ENCODE data around the gene TAOK1. TPM values are rescaled to one million over a fixed set of nuclear protein-coding genes. Genes with fewer than 3 reads are reported as not detected.

Gene TAOK1
- total and polyA plus RNA-seq, 5 donors: 9.8 to 72.2 (median 48.1) TPM

DNA sequence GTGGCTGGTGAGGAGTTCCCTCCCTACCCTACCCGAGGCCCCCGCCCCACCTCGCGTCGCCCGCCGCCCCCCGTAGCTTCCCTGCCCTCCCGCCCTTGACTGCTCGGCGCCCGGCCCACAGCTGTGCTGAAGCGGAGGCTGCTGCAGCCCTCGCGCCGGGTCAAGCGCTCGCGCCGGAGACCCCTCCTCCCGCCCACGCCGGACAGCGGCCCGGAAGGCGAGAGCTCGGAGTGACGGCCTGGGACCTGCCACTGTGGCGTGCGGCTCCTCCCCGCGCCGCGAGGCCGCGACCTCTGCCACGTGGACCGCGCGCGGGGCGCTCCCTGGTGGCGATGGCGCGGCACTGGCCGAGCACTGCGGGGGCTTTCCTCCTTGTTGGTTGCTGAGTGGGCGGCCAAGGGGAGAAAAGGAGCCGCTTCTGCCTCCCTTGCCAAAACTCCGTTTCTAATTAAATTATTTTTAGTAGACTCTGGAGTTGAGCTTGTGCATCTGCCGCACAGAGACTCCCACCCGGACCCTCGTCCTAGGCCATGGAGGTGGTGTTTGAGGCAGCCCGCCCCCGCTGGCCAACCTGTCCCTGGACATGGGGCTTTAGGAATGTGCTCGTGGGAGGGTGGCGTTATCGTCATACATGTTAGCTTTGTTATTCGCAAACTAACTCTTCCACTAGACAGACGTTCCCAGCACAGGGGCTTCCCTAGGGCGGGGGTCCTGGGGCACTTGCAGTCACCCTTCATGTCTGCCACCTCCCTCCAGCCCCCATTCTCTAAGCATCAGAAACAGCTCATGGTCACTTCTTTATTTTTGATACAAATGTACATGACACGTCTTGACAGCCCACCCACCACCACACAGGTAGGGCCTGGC is 182.8 kb downstream of the TAOK1 start:
- peak; percentile 81 to 91 (median 90) for DNase-seq
- WGBS: 13% methylated on average over 62 of the region's 62 CpGs
- H3K4me3 ChIP-seq (ENCODE audit: low read length): peak overlapping the region; percentile 26
- ATAC-seq: peak; percentile 63 to 65
- no peak overlapping the region for H3K27ac ChIP-seq (ENCODE audit: low read length)
- intact Hi-C loops (cut with DNase I): no loop called here
- H3K4me1 ChIP-seq (ENCODE audit: control insufficient read depth, insufficient read depth, low read length): peaks cover 8% of the 10 kb centered on the region
- H3K27me3 ChIP-seq (ENCODE audit: control insufficient read depth, insufficient read depth): no peaks in the 10 kb centered on the region
- no peaks in the 10 kb centered on the region for H3K9me3 ChIP-seq (ENCODE audit: control insufficient read depth, low read length)

DNA sequence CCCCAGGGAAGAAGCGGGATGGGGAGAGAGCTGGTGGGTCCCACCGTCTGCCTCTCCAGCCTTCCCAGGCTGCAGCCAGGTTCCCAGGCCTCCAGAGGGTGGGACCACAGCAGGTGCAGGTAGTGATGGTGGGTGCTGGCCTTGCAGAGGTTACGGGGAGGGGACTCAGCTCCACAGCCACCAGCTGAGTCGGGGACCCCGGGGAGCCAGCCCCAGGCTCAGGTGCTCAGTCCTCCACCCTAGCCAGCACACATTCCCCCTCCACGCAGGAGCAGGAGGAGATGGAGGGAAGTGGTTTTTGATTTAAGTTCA is 183.4 kb downstream of the TAOK1 start:
- peaks cover 8% of the 10 kb centered on the region for H3K4me1 ChIP-seq (ENCODE audit: control insufficient read depth, insufficient read depth, low read length)
- intact Hi-C loops (cut with DNase I): no loop called here
- H3K27me3 ChIP-seq (ENCODE audit: control insufficient read depth, insufficient read depth): no peaks in the 10 kb centered on the region
- no peaks in the 10 kb centered on the region for H3K9me3 ChIP-seq (ENCODE audit: control insufficient read depth, low read length)
- H3K27ac ChIP-seq (ENCODE audit: low read length): no peak overlapping the region
- 90% methylated on average over 6 of the region's 6 CpGs for WGBS
- DNase-seq (peak; percentile 21 to 57 (median 50)), ATAC-seq (no peak)
- H3K4me3 ChIP-seq (ENCODE audit: low read length): no peak overlapping the region

DNA sequence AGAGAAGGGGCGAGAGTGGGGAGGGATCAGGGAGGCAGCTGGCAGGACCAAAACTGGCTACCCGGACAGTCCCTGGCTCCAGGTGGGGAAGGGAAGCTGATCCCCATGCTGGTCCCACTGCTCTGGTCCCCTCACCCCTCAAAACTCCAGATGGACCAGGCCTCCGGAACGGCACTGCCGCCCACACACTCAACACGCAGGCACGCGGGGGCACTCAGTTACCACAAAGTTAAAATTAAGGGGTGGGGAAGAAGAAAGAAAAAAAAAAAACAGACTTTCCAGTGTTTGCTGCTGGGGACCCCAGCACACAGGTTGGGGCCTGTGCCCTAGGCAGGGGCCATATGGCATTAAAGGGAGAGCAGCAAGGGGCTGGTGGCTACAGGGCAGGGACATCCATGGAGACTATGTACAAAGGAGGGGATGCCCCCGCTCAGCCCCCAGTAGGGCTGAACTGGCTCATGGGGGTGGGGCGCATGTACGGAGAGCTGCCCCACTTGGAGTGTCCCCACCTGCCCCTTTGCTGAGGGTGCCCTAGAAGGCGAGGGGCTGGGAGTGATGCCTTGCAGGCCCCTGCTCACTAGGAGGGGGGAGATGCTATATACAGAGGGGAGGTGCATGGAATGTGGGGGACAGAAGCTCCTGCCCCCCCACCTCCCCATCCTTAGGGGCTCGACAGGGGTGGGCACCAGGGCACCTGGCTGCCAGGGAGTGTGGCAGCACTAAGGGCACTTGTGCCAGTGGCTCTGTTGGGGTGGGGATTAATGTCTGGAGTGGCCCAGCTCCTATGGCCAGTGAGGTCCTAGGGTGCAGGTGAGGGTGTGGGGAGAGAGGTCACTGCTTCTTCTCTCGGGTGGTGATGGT is 183.9 kb downstream of the TAOK1 start:
- H3K27ac ChIP-seq (ENCODE audit: low read length): no peak overlapping the region
- peaks cover 8% of the 10 kb centered on the region for H3K4me1 ChIP-seq (ENCODE audit: control insufficient read depth, insufficient read depth, low read length)
- no peak for ATAC-seq
- no peaks in the 10 kb centered on the region for H3K9me3 ChIP-seq (ENCODE audit: control insufficient read depth, low read length)
- H3K4me3 ChIP-seq (ENCODE audit: low read length): no peak overlapping the region
- peak; percentile 11 to 52 (median 37) for DNase-seq
- WGBS: 82% methylated on average over 14 of the region's 14 CpGs
- no peaks in the 10 kb centered on the region for H3K27me3 ChIP-seq (ENCODE audit: control insufficient read depth, insufficient read depth)
- intact Hi-C loops (cut with DNase I): no loop called here

GRCh38 chr17:29574732-29575510 is 184.8 kb downstream of the TAOK1 start:
- Histone ChIP-seq H3K27ac (ENCODE audit: low read length) (no peak overlapping the region), H3K9me3 (ENCODE audit: control insufficient read depth, low read length) (no peaks in the 10 kb centered on the region), H3K4me1 (ENCODE audit: control insufficient read depth, insufficient read depth, low read length) (peaks cover 4% of the 10 kb centered on the region), H3K27me3 (ENCODE audit: control insufficient read depth, insufficient read depth) (no peaks in the 10 kb centered on the region), H3K4me3 (ENCODE audit: low read length) (no peak overlapping the region)
- intact Hi-C loops (cut with DNase I): no loop called here
- 84% methylated on average over 17 of the region's 17 CpGs for WGBS
- ATAC-seq (no peak), DNase-seq (peak in 2 of 3 donors; percentile 20 to 45)

DNA sequence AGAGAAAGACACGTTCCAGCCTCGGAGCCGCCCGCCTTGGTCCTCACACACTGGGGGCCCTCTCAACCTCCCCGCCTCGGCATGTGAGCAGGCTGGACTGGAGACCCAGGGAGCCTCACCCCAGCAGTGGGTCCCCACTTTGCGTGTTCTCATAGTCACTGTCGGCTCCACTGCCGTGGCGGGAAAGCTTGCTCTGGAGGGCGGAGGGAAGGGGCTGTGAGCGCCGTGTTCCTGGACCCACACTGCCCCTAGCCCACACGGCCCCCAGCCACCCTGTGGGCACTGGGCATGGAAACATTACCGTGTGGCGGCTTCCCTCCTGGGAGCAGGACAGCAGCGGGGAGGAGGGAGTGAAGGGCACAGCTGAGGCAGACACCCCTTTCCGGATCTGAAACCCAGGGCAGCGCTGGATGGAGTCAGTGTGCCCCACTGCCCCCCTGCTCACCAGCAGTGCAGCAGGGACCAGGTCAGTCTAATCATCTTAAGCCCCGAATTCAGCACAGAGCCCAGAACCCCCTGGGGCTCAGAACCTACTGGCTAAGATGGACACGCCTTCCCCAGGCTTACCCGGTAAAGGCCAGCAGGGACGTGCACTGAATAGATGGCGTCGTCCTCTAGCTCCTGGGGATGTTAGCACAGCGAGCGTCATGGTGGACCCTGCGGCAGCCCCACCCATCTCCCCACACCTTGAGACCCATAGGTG is 185.5 kb downstream of the TAOK1 start:
- H3K27ac ChIP-seq (ENCODE audit: low read length): no peak overlapping the region
- ATAC-seq (no peak), DNase-seq (peak in 2 of 3 donors; percentile 14 to 52)
- H3K9me3 ChIP-seq (ENCODE audit: control insufficient read depth, low read length): no peaks in the 10 kb centered on the region
- peaks cover 4% of the 10 kb centered on the region for H3K4me1 ChIP-seq (ENCODE audit: control insufficient read depth, insufficient read depth, low read length)
- H3K4me3 ChIP-seq (ENCODE audit: low read length): no peak overlapping the region
- WGBS: 87% methylated on average over 28 of the region's 28 CpGs
- intact Hi-C loops (cut with DNase I): no loop called here
- H3K27me3 ChIP-seq (ENCODE audit: control insufficient read depth, insufficient read depth): no peaks in the 10 kb centered on the region

DNA sequence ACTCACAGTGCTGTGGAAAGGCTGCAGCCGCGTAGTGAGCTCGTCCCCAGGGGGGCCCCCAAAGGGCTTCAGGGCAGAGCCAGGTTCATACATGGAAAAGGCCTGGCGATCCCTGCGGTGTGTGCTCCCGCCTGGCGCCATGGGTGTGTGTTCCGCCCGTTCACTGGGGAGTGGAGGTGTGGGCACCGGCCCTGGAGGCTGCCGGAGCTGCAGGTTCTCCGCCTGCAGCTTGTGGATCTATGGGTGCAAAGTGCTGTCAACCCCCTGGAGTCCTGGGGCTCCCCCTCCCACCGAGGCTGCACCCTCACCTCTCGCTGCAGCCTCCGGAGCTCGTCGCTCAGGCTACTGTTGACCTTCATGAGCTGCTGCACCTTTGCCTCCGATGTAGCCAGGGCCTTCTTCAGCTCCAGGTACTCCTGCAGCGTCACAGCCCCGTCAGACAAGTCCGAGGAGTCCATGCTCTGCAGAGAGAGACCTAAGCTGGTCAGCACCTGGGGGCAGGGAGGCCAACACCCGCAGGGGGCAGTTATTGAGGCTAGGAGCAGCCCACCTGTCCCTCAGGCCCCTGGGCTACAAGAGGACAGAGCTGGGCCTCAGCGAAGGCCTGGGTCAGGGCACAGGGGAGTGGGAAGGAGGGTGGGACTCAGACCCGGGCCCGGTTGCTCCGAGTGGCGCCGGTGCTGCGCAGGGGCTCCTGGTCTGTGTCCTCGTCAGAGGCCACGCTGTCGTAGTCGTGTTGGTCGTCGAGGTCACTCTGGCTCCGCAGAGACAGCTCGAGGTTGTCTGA is 186.2 kb downstream of the TAOK1 start:
- H3K4me1 ChIP-seq (ENCODE audit: control insufficient read depth, insufficient read depth, low read length): peaks cover 4% of the 10 kb centered on the region

GRCh38 chr17:29577001-29577370 is 186.8 kb downstream of the TAOK1 start:
- DNase-seq (peak in 1 of 3 donors; percentile 49), ATAC-seq (no peak)
- no peaks in the 10 kb centered on the region for H3K27me3 ChIP-seq (ENCODE audit: control insufficient read depth, insufficient read depth)
- H3K4me3 ChIP-seq (ENCODE audit: low read length): no peak overlapping the region
- H3K9me3 ChIP-seq (ENCODE audit: control insufficient read depth, low read length): no peaks in the 10 kb centered on the region
- 95% methylated on average over 9 of the region's 9 CpGs for WGBS
- intact Hi-C loops (cut with DNase I): no loop called here
- H3K27ac ChIP-seq (ENCODE audit: low read length): no peak overlapping the region
- peaks cover 2% of the 10 kb centered on the region for H3K4me1 ChIP-seq (ENCODE audit: control insufficient read depth, insufficient read depth, low read length)

More for the DNA sequence above, 186.2 kb downstream of the TAOK1 start:
- no peaks in the 10 kb centered on the region for H3K9me3 ChIP-seq (ENCODE audit: control insufficient read depth, low read length)
- H3K27me3 ChIP-seq (ENCODE audit: control insufficient read depth, insufficient read depth): no peaks in the 10 kb centered on the region
- no peak overlapping the region for H3K4me3 ChIP-seq (ENCODE audit: low read length)
- no peak overlapping the region for H3K27ac ChIP-seq (ENCODE audit: low read length)
- peak in 2 of 3 donors; percentile 60 to 66 for DNase-seq
- WGBS: 92% methylated on average over 37 of the region's 37 CpGs
- ATAC-seq: no peak
- intact Hi-C loops (cut with DNase I): no loop called here

DNA sequence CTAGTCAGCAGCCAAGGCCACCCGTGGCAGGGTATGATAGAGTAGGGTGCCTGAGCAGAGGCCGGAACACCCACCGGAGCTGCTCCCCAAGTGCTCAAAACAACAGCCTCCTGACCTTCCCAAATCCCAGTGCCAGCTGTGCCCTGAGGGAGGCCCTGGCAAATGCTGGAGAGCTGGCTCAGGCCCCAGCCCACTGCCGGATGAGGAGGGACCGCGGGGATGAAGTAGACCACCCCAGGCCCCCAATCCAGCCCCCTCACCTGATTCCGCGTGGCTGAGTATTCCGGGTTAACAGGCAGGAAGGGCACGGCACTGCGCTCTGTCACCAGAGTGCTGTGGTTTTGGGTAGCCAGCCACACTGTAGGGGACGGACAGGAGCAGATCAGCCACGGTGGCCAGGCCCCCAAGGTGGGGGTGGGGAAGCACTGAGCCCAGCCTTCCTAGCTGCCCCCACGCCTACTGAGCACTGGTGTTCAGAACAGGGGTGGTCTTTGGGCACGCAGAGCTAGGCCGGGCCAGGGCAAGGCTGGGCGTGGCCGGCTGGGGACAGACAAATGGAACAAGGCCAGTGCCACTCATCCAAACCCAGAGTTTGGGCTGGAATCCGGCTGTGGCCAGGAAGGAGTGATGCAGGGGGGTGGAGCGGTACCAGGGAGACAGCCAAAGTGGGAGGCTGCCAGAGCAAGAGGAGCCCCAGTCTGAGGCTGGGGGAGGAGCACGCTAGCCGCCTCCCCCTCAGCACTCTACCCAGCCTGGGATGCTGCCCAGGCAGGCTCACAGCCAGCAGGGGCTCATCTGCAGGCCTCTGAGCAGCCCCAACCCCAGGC is 187.4 kb downstream of the TAOK1 start:
- Histone ChIP-seq H3K9me3 (ENCODE audit: control insufficient read depth, low read length) (no peaks in the 10 kb centered on the region), H3K27ac (ENCODE audit: low read length) (no peak overlapping the region), H3K4me3 (ENCODE audit: low read length) (no peak overlapping the region), H3K4me1 (ENCODE audit: control insufficient read depth, insufficient read depth, low read length) (no peaks in the 10 kb centered on the region), H3K27me3 (ENCODE audit: control insufficient read depth, insufficient read depth) (no peaks in the 10 kb centered on the region)
- peak; percentile 69 to 80 (median 78) for DNase-seq
- intact Hi-C loops (cut with DNase I): no loop called here
- 67% methylated on average over 22 of the region's 22 CpGs for WGBS
- ATAC-seq: peak in 1 of 2 donors; percentile 9

GRCh38 chr17:29578626-29579485 is 188.7 kb downstream of the TAOK1 start:
- H3K27ac ChIP-seq (ENCODE audit: low read length): no peak overlapping the region
- H3K4me1 ChIP-seq (ENCODE audit: control insufficient read depth, insufficient read depth, low read length): peaks cover 2% of the 10 kb centered on the region
- H3K9me3 ChIP-seq (ENCODE audit: control insufficient read depth, low read length): no peaks in the 10 kb centered on the region
- 92% methylated on average over 14 of the region's 14 CpGs for WGBS
- ATAC-seq (no peak), DNase-seq (peak in 2 of 3 donors; percentile 33 to 38)
- no peak overlapping the region for H3K4me3 ChIP-seq (ENCODE audit: low read length)
- intact Hi-C loops (cut with DNase I): no loop called here
- no peaks in the 10 kb centered on the region for H3K27me3 ChIP-seq (ENCODE audit: control insufficient read depth, insufficient read depth)
